B cell (primary cell): ENCODE data around the gene DNAJC25. TPM values are rescaled to one million over a fixed set of nuclear protein-coding genes. Genes with fewer than 3 reads are reported as not detected.
A peak's percentile ranks its signal among the peaks of the same experiment; 100 is the strongest.

Source experiments
- ATAC-seq: fragments of 200-7000 bp; cut with Tn5 transposase; one replicate; pipeline ENCODE4 v1.10.0; 2021; ENCODE audit warnings: low read depth, mild to moderate bottlenecking, moderate number of reproducible peaks, moderate library complexity
- CTCF ChIA-PET: fragments of 350-600 bp; sonication (Branson Sonifier 250); formaldehyde crosslinking; loops from one replicate; lab custom pipeline; 2021; ENCODE audit warnings: antibody characterized with exemption, inconsistent platforms; lab: Charles Lee
- POLR2A ChIA-PET: fragments of 350-600 bp; sonication (Branson Sonifier 250); formaldehyde crosslinking; loops from one replicate; lab custom pipeline; 2021; ENCODE audit warnings: antibody characterized with exemption; lab: Charles Lee
- DNase-seq: peaks from one replicate; pipeline ENCODE4 v3.0.0; 2013
- H2AFZ ChIP-seq: 2 replicates; pipeline ENCODE4 v1.6.1; 2012; ENCODE audit warnings: mild to moderate bottlenecking, low read depth, low read length; ENCODE audit not compliant: insufficient read depth, poor library complexity, severe bottlenecking
- H3K27ac ChIP-seq, 2 donors: 1 replicate in 1 of 2; 2 replicates in 1 of 2; pipeline ENCODE4 v1.5.1; 2012 to 2013; ENCODE audit warnings: low read length in 2 of 2, mild to moderate bottlenecking in 2 of 2, moderate library complexity in 1 of 2
- H3K27me3 ChIP-seq, 4 experiments: fragments of 200-600 bp in 1 of 4; sonication (generic) in 1 of 4; replicated peaks in 1 of 4; 1 replicate in 2 of 4; 2 replicates in 2 of 4; pipeline versions ENCODE4 v1.6.1 to v1.7.0; 2013 to 2016; ENCODE audit warnings: low read length in 3 of 4, mild to moderate bottlenecking in 2 of 4, mixed read lengths in 1 of 4, moderate library complexity in 1 of 4; ENCODE audit not compliant: insufficient read depth in 4 of 4, control insufficient read depth in 3 of 4; ENCODE audit errors: control extremely low read depth in 1 of 4
- H3K36me3 ChIP-seq, 2 experiments: replicated peaks in 1 of 2; 1 replicate in 1 of 2; 2 replicates in 1 of 2; pipeline versions ENCODE4 v1.6.1 to v1.7.1; 2013; ENCODE audit warnings: low read length in 1 of 2; ENCODE audit not compliant: insufficient read depth in 2 of 2, control insufficient read depth in 1 of 2; ENCODE audit errors: control extremely low read depth in 1 of 2, extremely low read depth in 1 of 2
- H3K4me1 ChIP-seq, 2 donors: fragments of 200-600 bp in 1 of 2; sonication (generic) in 1 of 2; 1 replicate in 1 of 2; 2 replicates in 1 of 2; pipeline versions ENCODE4 v1.5.1 to v1.6.1; 2013 to 2017; ENCODE audit warnings: low read length in 2 of 2; ENCODE audit not compliant: control insufficient read depth in 2 of 2, insufficient read depth in 2 of 2
- H3K4me2 ChIP-seq: replicated peaks from 2 replicates; pipeline ENCODE3; 2012; ENCODE audit warnings: mild to moderate bottlenecking, low read depth, low read length; ENCODE audit not compliant: poor library complexity, severe bottlenecking
- H3K4me3 ChIP-seq, 5 experiments: fragments of 200-600 bp in 1 of 5; sonication (generic) in 1 of 5; 1 replicate in 3 of 5; 2 replicates in 2 of 5; pipeline versions ENCODE4 v1.5.1 to v1.7.0; 2011 to 2016; ENCODE audit warnings: low read length in 4 of 5, mild to moderate bottlenecking in 4 of 5, low read depth in 2 of 5, control low read depth in 1 of 5, moderate library complexity in 1 of 5; ENCODE audit not compliant: insufficient read depth in 1 of 5; ENCODE audit errors: control extremely low read depth in 1 of 5, extremely low read depth in 1 of 5
- H3K79me2 ChIP-seq: fragments of 200-600 bp; sonication (generic); one replicate; pipeline ENCODE4 v1.6.0; 2016; ENCODE audit warnings: low read length; ENCODE audit not compliant: control insufficient read depth, insufficient read depth
- H3K9ac ChIP-seq: fragments of 200-600 bp; sonication (generic); 2 replicates; pipeline ENCODE4 v1.6.1; 2017; ENCODE audit warnings: mild to moderate bottlenecking, low read length, moderate library complexity
- H3K9me3 ChIP-seq, 3 donors: one replicate each; pipeline versions ENCODE4 v1.6.1 to v1.7.1; 2013; ENCODE audit warnings: low read length in 2 of 3; ENCODE audit not compliant: control insufficient read depth in 2 of 3, insufficient read depth in 1 of 3; ENCODE audit errors: control extremely low read depth in 1 of 3
- H4K20me1 ChIP-seq: 2 replicates; pipeline ENCODE4 v1.6.0; 2012; ENCODE audit warnings: mild to moderate bottlenecking, low read length; ENCODE audit not compliant: insufficient read depth, control insufficient read depth, poor library complexity, severe bottlenecking
- H3K27ac Mint-ChIP-seq: one replicate; pipeline ENCODE4 v1.8.0; 2021; ENCODE audit warnings: mixed read lengths
- H3K27me3 Mint-ChIP-seq: one replicate; pipeline ENCODE4 v1.8.0; 2021; ENCODE audit warnings: mixed read lengths
- H3K4me1 Mint-ChIP-seq: one replicate; pipeline ENCODE4 v1.8.0; 2021; ENCODE audit warnings: mixed read lengths
- H3K4me3 Mint-ChIP-seq: one replicate; pipeline ENCODE4 v1.8.0; 2021; ENCODE audit warnings: mixed read lengths
- H3K9me3 Mint-ChIP-seq: one replicate; pipeline ENCODE4 v1.8.0; 2022; ENCODE audit warnings: mixed read lengths; ENCODE audit not compliant: insufficient read depth
- CTCF ChIP-seq: fragments of 200-600 bp; IDR thresholded peaks from one replicate; pipeline ENCODE4 v1.8.0; 2022; ENCODE audit warnings: antibody characterized with exemption, mild to moderate bottlenecking
- EZH2 ChIP-seq: IDR thresholded peaks from 2 replicates; pipeline ENCODE4 v1.6.1; 2012; ENCODE audit warnings: borderline replicate concordance, low read depth, mild to moderate bottlenecking, moderate library complexity, low read length; ENCODE audit not compliant: insufficient read depth, poor library complexity, severe bottlenecking
- WGBS: methylation state at CpG from one replicate; pipeline ENCODE4 v1.1.5; 2013; ENCODE audit warnings: missing lambda C conversion rate; ENCODE audit not compliant: insufficient coverage; 5-methylcytosine and 5-hydroxymethylcytosine counted together
- intact Hi-C: fragments of 100-400 bp; cut with micrococcal nuclease; formaldehyde crosslinking; loops from one replicate; pipeline ENCODE4 v1.10.0; 2022
- polyA plus RNA-seq: library from polyadenylated mRNA; depleted of rRNA; stranded (reverse); fragments of >200 nt; gene quantifications from 2 replicates; pipeline ENCODE4 v1.2.3, GENCODE V29; 2012
- total RNA-seq, 2 donors: library from RNA; stranded (reverse); fragments of 120-200 nt in 1 of 2; gene quantifications; 1 replicate in 1 of 2; 2 replicates in 1 of 2; pipeline versions ENCODE4 v1.2.3 to v1.2.4, GENCODE V29; 2013 to 2022

DNAJC25 gene
- total and polyA plus RNA-seq, 2 donors (not counting 1 experiment from before 2014, with no cell fraction given), result 3.1 to 4.1 TPM

GRCh38 chr9:111628411-111628810 is 2.7 kb upstream of the DNAJC25 start:
- H3K4me2 ChIP-seq, result no peak overlapping the region
- no peaks in the 10 kb centered on the region for H3K9me3 ChIP-seq
- peaks cover 0 to 2% (median 0%) of the 10 kb centered on the region in 4 experiments for H3K27me3 ChIP-seq
- Mint-ChIP-seq H3K27me3 (peaks cover 13% of the 10 kb centered on the region), H3K9me3 (no peaks in the 10 kb centered on the region), H3K4me3 (no peak overlapping the region), H3K4me1 (peaks cover 27% of the 10 kb centered on the region), H3K27ac (no peak overlapping the region)
- H4K20me1 ChIP-seq, result no peaks in the 10 kb centered on the region
- H3K36me3 ChIP-seq, result no peaks in the 10 kb centered on the region
- H3K9ac ChIP-seq, result no peak overlapping the region
- ChIA-PET POLR2A (no interaction called here), CTCF (no interaction called here)
- no peak for TF ChIP-seq CTCF
- TF ChIP-seq EZH2, result no peak
- 100% methylated on average over 3 of the region's 7 CpGs for WGBS
- no peak overlapping the region for H3K4me3 ChIP-seq
- H3K27ac ChIP-seq, result no peak overlapping the region
- H2AFZ ChIP-seq, result no peak overlapping the region
- ATAC-seq, result no peak
- peaks cover 15% of the 10 kb centered on the region for H3K79me2 ChIP-seq
- no peak for DNase-seq
- intact Hi-C loops, result no loop called here
- peaks cover 15 to 17% of the 10 kb centered on the region in 2 donors for H3K4me1 ChIP-seq

- peaks cover 36% of the 10 kb centered on the region for H3K4me1 Mint-ChIP-seq
Observed at GRCh38 chr9:111630182-111630963, 761 bp upstream of the DNAJC25 start.

More at GRCh38 chr9:111630182-111630963, 761 bp upstream of the DNAJC25 start:
- WGBS, result 0% methylated on average over 5 of the region's 17 CpGs
- Histone ChIP-seq H3K4me1 (peaks cover 15 to 17% of the 10 kb centered on the region in 2 donors), H4K20me1 (no peaks in the 10 kb centered on the region), H3K36me3 (no peaks in the 10 kb centered on the region), H3K27ac (peak overlapping the region in 1 of 2 donors; percentile 57), H3K27me3 (no peaks in the 10 kb centered on the region), H3K4me3 (peak overlapping the region; percentile 65 to 92 (median 85)), H2AFZ (peak overlapping the region; percentile 95), H3K79me2 (peaks cover 34% of the 10 kb centered on the region), H3K4me2 (peak overlapping the region; percentile 82), H3K9me3 (no peaks in the 10 kb centered on the region), H3K9ac (peak overlapping the region; percentile 87)
- ChIA-PET POLR2A (interaction anchor here (1.2 to 1.3 kb wide), 2 partner anchors 32 to 703 kb away, joined by 6 read pairs; partner anchors contain the start of gene PTBP3), CTCF (interaction anchor here (1.0 to 1.6 kb wide), 2 partner anchors 9 to 32 kb away, joined by 4 to 10 read pairs; no protein-coding TSS in a partner anchor)
- H3K9me3 Mint-ChIP-seq, result no peaks in the 10 kb centered on the region
- intact Hi-C loops, result loop anchor here (2.0 to 10.0 kb wide), 4 partner anchors 1088 to 1774 kb away; partner anchors contain the start of genes ALAD, CDC26, INIP and PRPF4
- peaks cover 5% of the 10 kb centered on the region for H3K27me3 Mint-ChIP-seq
- H3K4me3 Mint-ChIP-seq, result peak overlapping the region; percentile 98
- H3K27ac Mint-ChIP-seq, result peak overlapping the region; percentile 93
- peak; percentile 24 for ATAC-seq
- no peak for DNase-seq
- TF ChIP-seq CTCF (no peak), EZH2 (no peak)
